Transverse colon (tissue), 4 donors: Measurements from ENCODE around the gene KRTAP10-11.
"Not testable (repeated sequence)": the region's sequence is repeated elsewhere in the genome, so short reads cannot be mapped to it uniquely, and the experiment has no call there.

Source experiments
- CTCF ChIP-seq, 5 experiments: fragments of 200-600 bp in 3 of 5; fragments of 450-650 bp in 2 of 5; sonication (generic) in 3 of 5; IDR thresholded peaks; 1 replicate in 2 of 5; 2 replicates in 3 of 5; pipeline ENCODE4 v1.5.1; 2016 to 2017; ENCODE audit warnings: antibody characterized with exemption in 5 of 5, inconsistent platforms in 3 of 5, mild to moderate bottlenecking in 2 of 5, moderate library complexity in 1 of 5
- EP300 ChIP-seq: sonication (generic); formaldehyde crosslinking; IDR thresholded peaks from one replicate; pipeline ENCODE4 v1.6.1; 2017; ENCODE audit warnings: antibody characterized with exemption, low read depth
- POLR2A ChIP-seq: fragments of 450-650 bp; IDR thresholded peaks from one replicate; pipeline ENCODE4 v1.6.1; 2016; ENCODE audit warnings: antibody characterized with exemption, mild to moderate bottlenecking, moderate library complexity
- POLR2AphosphoS5 ChIP-seq, 3 donors: sonication (generic); formaldehyde crosslinking; IDR thresholded peaks; one replicate each; pipeline ENCODE4 v1.6.1; 2016; ENCODE audit warnings: antibody characterized with exemption in 3 of 3

DNA sequence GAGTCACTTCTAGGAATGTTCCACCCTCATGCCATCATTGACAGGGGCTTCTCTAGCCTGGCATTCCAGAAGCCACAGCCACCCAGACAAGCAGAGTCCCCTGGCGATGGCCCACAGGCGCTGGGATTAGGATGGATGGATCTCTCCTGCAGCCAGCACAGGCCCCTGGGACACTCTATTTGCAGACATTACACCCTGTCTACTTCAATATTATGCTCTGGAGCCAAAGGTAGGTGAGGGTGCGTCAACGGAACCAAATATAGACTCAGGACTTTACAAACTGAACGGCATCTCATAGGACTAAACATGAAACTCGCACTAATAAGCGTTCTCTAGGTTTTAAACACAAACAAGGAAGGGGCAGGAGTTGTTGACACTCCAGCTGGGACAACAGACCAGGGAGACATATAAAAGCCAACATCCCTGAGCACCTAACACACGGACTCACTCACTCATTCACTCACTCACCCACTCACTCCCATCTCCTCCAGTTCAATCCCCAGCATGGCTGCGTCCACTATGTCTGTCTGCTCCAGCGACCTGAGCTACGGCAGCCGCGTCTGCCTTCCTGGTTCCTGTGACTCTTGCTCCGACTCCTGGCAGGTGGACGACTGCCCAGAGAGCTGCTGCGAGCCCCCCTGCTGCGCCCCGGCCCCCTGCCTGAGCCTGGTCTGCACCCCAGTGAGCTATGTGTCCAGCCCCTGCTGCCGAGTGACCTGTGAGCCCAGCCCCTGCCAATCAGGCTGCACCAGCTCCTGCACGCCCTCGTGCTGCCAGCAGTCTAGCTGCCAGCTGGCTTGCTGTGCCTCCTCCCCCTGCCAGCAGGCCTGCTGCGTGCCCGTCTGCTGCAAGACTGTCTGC lies 45.9 kb upstream of the KRTAP10-11 start, which contains the start of gene KRTAP10-7:
- not testable (repeated sequence) for TF ChIP-seq CTCF (IDR thresholded peaks at IDR 0.05); POLR2A; EP300; POLR2AphosphoS5 (IDR thresholded peaks at IDR 0.05)
